ENCODE data around the gene STAG3. TPM values are rescaled to one million over a fixed set of nuclear protein-coding genes. Genes with fewer than 3 reads are reported as not detected.
A peak's percentile ranks its signal among the peaks of the same experiment; 100 is the strongest.

STAG3 gene
- total and polyA plus RNA-seq, 9 of the 15 experiments (the other 6 are each of a cell fraction or from before 2014, with no cell fraction given): 0.54 to 2.5 (median 1.7) TPM

GRCh38 chr7:100148559-100149328 is 29.0 kb upstream of the STAG3 start, which contains the start of gene LAMTOR4 (continued):
- TF ChIP-seq, protein P1, sequence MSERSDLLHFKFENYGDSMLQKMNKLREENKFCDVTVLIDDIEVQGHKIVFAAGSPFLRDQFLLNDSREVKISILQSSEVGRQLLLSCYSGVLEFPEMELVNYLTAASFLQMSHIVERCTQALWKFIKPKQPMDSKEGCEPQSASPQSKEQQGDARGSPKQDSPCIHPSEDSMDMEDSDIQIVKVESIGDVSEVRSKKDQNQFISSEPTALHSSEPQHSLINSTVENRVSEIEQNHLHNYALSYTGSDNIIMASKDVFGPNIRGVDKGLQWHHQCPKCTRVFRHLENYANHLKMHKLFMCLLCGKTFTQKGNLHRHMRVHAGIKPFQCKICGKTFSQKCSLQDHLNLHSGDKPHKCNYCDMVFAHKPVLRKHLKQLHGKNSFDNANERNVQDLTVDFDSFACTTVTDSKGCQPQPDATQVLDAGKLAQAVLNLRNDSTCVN (CRISPR knock-in tag; IDR thresholded peaks at IDR 0.05): peak; percentile 93
- TF ChIP-seq BHLHE40 (IDR thresholded peaks at IDR 0.05; ENCODE audit: low read length) (peak; percentile 99), FOXJ2 (tag; IDR thresholded peaks at IDR 0.05) (peak; percentile 53; the same call in 1 of the 2 replicates), ZNF407 (IDR thresholded peaks at IDR 0.05; ENCODE audit: low read depth) (no peak), MEF2A (IDR thresholded peaks at IDR 0.05; ENCODE audit: control insufficient read depth, low read depth, low read length) (no peak), ZNF347 (CRISPR knock-in tag; IDR thresholded peaks at IDR 0.05; ENCODE audit: low read depth) (no peak), CHAMP1 (IDR thresholded peaks at IDR 0.05) (no peak), BRF1 (IDR thresholded peaks at IDR 0.05; ENCODE audit: borderline replicate concordance, extremely low read depth, insufficient read length) (no peak), CBFA2T2 (conservative IDR thresholded peaks at IDR 0.05) (peak; percentile 82), ETV1 (tag; conservative IDR thresholded peaks at IDR 0.05; ENCODE audit: low read depth) (peak; percentile 95), MEIS2 (IDR thresholded peaks at IDR 0.05; ENCODE audit: partially characterized antibody) (peak; percentile 67)
- TF ChIP-seq, protein P2, sequence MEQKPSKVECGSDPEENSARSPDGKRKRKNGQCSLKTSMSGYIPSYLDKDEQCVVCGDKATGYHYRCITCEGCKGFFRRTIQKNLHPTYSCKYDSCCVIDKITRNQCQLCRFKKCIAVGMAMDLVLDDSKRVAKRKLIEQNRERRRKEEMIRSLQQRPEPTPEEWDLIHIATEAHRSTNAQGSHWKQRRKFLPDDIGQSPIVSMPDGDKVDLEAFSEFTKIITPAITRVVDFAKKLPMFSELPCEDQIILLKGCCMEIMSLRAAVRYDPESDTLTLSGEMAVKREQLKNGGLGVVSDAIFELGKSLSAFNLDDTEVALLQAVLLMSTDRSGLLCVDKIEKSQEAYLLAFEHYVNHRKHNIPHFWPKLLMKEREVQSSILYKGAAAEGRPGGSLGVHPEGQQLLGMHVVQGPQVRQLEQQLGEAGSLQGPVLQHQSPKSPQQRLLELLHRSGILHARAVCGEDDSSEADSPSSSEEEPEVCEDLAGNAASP (IDR thresholded peaks at IDR 0.05): no peak

All from K562 (cell line).